C4-2B (cell line): ENCODE results near the gene OR4F6.

ENCODE experiments used
- H3K27ac ChIP-seq: fragments of 450-650 bp; 2 replicates; pipeline ENCODE4 v1.5.1; 2017
- ZFX ChIP-seq: fragments of 450-650 bp; IDR thresholded peaks from 2 replicates; pipeline ENCODE4 v1.6.1; 2017
- TF ChIP-seq, protein P1 (sequence below): fragments of 450-650 bp; conservative IDR thresholded peaks from 2 replicates; pipeline ENCODE4 v1.5.1; 2017; ENCODE audit warnings: mild to moderate bottlenecking

OR4F6 gene

GRCh38 chr15:101810876-101811275, 7.6 kb downstream of the OR4F6 start:
- H3K27ac ChIP-seq = no peak overlapping the region
- TF ChIP-seq ZFX = no peak
- TF ChIP-seq, protein P1, sequence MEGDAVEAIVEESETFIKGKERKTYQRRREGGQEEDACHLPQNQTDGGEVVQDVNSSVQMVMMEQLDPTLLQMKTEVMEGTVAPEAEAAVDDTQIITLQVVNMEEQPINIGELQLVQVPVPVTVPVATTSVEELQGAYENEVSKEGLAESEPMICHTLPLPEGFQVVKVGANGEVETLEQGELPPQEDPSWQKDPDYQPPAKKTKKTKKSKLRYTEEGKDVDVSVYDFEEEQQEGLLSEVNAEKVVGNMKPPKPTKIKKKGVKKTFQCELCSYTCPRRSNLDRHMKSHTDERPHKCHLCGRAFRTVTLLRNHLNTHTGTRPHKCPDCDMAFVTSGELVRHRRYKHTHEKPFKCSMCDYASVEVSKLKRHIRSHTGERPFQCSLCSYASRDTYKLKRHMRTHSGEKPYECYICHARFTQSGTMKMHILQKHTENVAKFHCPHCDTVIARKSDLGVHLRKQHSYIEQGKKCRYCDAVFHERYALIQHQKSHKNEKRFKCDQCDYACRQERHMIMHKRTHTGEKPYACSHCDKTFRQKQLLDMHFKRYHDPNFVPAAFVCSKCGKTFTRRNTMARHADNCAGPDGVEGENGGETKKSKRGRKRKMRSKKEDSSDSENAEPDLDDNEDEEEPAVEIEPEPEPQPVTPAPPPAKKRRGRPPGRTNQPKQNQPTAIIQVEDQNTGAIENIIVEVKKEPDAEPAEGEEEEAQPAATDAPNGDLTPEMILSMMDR = no peak

DNA sequence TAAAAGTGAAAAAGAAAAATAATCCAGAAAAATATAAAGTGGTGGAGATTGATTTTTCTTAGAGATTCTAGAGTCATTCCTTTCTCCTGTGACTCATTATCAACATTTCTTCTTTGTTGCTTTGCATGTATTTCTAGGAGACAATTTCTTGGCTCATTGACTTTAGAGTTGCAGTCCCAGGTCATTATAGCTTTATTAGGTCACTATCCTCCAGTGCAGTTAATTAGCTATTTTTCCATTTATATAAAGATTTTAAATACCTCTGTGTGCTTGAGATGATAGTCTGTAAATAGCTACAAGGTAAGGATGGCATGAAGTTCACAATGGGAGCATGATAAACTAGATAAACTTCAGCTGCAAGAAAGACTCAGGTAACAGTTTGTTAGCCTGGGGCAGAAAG, 8.6 kb downstream of the OR4F6 start, which contains the start of gene OR4F15:
Gene OR4F15, plus strand, starts transcription at position 301 of the 400 bp plus-strand sequence. CDS start 5,985 bp downstream, outside the sequence.
- TF ChIP-seq, protein P1 = no peak
- no peak for TF ChIP-seq ZFX
- no peak within 1 kb of the TSS for H3K27ac ChIP-seq

- H3K27ac ChIP-seq = no peak overlapping the region
- no peak for TF ChIP-seq ZFX
- TF ChIP-seq, protein P1 = no peak
These were observed 10.7 kb downstream of the OR4F6 start for GRCh38 chr15:101813803-101814534.

DNA sequence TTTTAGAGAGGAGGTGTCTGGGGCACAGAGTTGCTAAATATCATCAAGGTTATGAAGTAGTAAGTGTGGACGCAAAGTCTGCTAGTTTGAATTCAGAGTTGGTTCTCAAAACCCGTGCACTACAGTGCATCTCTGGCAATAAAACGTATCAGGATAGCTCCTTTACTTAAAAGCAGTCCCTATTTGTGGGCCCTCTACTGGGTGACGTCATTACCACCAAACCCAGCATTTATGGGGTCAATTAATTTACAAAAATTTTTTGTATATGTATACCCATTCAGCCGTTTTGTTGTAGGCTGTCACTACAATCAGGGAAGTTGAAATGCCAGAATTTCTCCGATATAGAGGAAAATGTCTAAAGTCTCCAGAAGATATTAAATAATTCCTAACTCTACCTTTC, 17.5 kb downstream of the OR4F6 start:
- no peak overlapping the region for H3K27ac ChIP-seq
- TF ChIP-seq, protein P1 = no peak
- no peak for TF ChIP-seq ZFX

DNA sequence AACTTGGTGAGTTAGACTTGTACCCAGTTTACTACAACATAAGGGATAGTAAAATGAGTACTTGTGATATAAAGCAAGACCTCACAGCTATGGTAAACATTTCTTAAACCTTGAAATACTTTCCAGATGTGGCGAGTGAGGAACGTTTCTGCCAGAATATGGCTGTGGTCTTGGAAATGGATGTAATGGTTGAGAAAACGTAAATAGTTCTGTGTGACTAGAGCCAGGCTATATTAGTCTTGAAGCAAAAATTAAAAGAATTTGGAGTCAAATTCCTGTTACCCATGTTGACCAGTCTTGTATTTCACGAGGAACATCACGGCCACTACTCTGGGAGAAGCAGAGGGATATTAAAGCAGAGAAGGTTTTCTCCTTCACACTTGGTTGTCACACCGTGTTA, 23.9 kb downstream of the OR4F6 start:
- no peak overlapping the region for H3K27ac ChIP-seq
- TF ChIP-seq, protein P1 = no peak
- TF ChIP-seq ZFX = no peak

DNA sequence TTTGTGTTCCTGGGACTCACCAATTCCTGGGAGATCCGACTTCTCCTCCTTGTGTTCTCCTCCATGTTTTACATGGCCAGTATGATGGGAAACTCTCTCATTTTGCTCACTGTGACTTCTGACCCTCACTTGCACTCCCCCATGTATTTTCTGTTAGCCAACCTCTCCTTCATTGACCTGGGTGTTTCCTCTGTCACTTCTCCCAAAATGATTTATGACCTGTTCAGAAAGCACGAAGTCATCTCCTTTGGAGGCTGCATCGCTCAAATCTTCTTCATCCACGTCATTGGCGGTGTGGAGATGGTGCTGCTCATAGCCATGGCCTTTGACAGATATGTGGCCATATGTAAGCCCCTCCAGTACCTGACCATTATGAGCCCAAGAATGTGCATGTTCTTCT, 25.5 kb downstream of the OR4F6 start:
- TF ChIP-seq, protein P1 = no peak
- no peak for TF ChIP-seq ZFX
- H3K27ac ChIP-seq = no peak overlapping the region

GRCh38 chr15:101841656-101842055, 38.3 kb downstream of the OR4F6 start:
- no peak overlapping the region for H3K27ac ChIP-seq
- TF ChIP-seq, protein P1 = no peak
- TF ChIP-seq ZFX = no peak
